GM23338 (cell line): ENCODE data around the gene NINJ2. TPM values are rescaled to one million over a fixed set of nuclear protein-coding genes. Genes with fewer than 3 reads are reported as not detected.

Source experiments
- ATAC-seq: fragments of 200-7000 bp; cut with Tn5 transposase; 3 replicates; pipeline ENCODE4 v1.9.1; 2020
- DNase-seq: peaks from one replicate; pipeline ENCODE4 v3.0.0-alpha.2; 2015; ENCODE audit warnings: low spot score
- H2AFZ ChIP-seq: fragments of 200-600 bp; sonication (generic); 2 replicates; pipeline ENCODE4 v1.8.0; 2016; ENCODE audit warnings: antibody characterized with exemption, mild to moderate bottlenecking, moderate library complexity
- H3F3A ChIP-seq: fragments of 200-600 bp; sonication (generic); replicated peaks from 2 replicates; pipeline ENCODE4 v1.8.0; 2017; ENCODE audit warnings: antibody characterized with exemption, mixed run types, low read depth
- H3K27ac ChIP-seq: fragments of 200-600 bp; sonication (generic); 2 replicates; pipeline ENCODE4 v1.6.1; 2016; ENCODE audit warnings: low read depth
- H3K27me3 ChIP-seq: fragments of 200-600 bp; sonication (generic); 2 replicates; pipeline ENCODE4 v1.8.0; 2016; ENCODE audit warnings: mild to moderate bottlenecking, mixed run types, moderate library complexity; ENCODE audit not compliant: insufficient read depth
- H3K36me3 ChIP-seq: fragments of 200-600 bp; sonication (generic); 2 replicates; pipeline ENCODE4 v1.8.0; 2016; ENCODE audit warnings: mild to moderate bottlenecking; ENCODE audit not compliant: insufficient read depth
- H3K4me1 ChIP-seq: fragments of 200-600 bp; sonication (generic); 2 replicates; pipeline ENCODE4 v1.8.0; 2016; ENCODE audit warnings: mild to moderate bottlenecking, moderate library complexity; ENCODE audit not compliant: insufficient read depth
- H3K4me2 ChIP-seq: fragments of 200-600 bp; sonication (generic); 2 replicates; pipeline ENCODE4 v1.7.1; 2017; ENCODE audit warnings: mixed run types
- H3K4me3 ChIP-seq: fragments of 200-600 bp; sonication (generic); 2 replicates; pipeline ENCODE4 v1.6.1; 2016; ENCODE audit warnings: mixed run types
- H3K79me2 ChIP-seq: fragments of 200-600 bp; sonication (generic); replicated peaks from 2 replicates; pipeline ENCODE4 v1.8.0; 2017; ENCODE audit warnings: mild to moderate bottlenecking; ENCODE audit not compliant: insufficient read depth
- H3K9me2 ChIP-seq: fragments of 200-600 bp; sonication (generic); 2 replicates; pipeline ENCODE4 v1.8.0; 2017; ENCODE audit not compliant: insufficient read depth
- H4K20me1 ChIP-seq: fragments of 200-600 bp; sonication (generic); replicated peaks from 2 replicates; pipeline ENCODE4 v1.8.0; 2017; ENCODE audit warnings: mild to moderate bottlenecking; ENCODE audit not compliant: insufficient read depth
- H3K27ac Mint-ChIP-seq: 2 replicates; pipeline ENCODE4 v1.8.0; 2020; ENCODE audit warnings: inconsistent platforms, mild to moderate bottlenecking, moderate library complexity, mixed read lengths
- H3K27me3 Mint-ChIP-seq: 3 replicates; pipeline ENCODE4 v1.8.0; 2022; ENCODE audit warnings: low read depth, mild to moderate bottlenecking, moderate library complexity, mixed read lengths, inconsistent platforms; ENCODE audit not compliant: insufficient read depth, poor library complexity
- H3K36me3 Mint-ChIP-seq: 3 replicates; pipeline ENCODE4 v1.8.0; 2021; ENCODE audit warnings: low read depth, mild to moderate bottlenecking, inconsistent platforms, moderate library complexity, mixed read lengths
- H3K4me1 Mint-ChIP-seq: 3 replicates; pipeline ENCODE4 v1.8.0; 2020; ENCODE audit warnings: mild to moderate bottlenecking, inconsistent platforms, mixed read lengths
- H3K4me3 Mint-ChIP-seq: 3 replicates; pipeline ENCODE4 v1.8.0; 2021; ENCODE audit warnings: moderate library complexity, mild to moderate bottlenecking, inconsistent platforms, mixed read lengths
- H3K9me3 Mint-ChIP-seq: 3 replicates; pipeline ENCODE4 v1.8.0; 2020; ENCODE audit warnings: moderate library complexity, mild to moderate bottlenecking, inconsistent platforms, mixed read lengths
- CREB1 ChIP-seq: fragments of 250-450 bp; sonication (Bioruptor Pico); IDR thresholded peaks from 2 replicates; pipeline ENCODE4 v1.5.0; 2020; ENCODE audit warnings: low read depth, mild to moderate bottlenecking, moderate library complexity
- EZH2 ChIP-seq: fragments of 200-600 bp; sonication (generic); IDR thresholded peaks from one replicate; pipeline ENCODE4 v1.8.0; 2017; ENCODE audit warnings: antibody characterized with exemption, mild to moderate bottlenecking, low read depth; ENCODE audit not compliant: unreplicated experiment
- EZH2phosphoT487 ChIP-seq: fragments of 200-600 bp; sonication (generic); IDR thresholded peaks from one replicate; pipeline ENCODE4 v1.8.1; 2018; ENCODE audit warnings: antibody characterized with exemption; ENCODE audit not compliant: unreplicated experiment
- JUNB ChIP-seq: IDR thresholded peaks from one replicate; pipeline ENCODE4 v1.6.1; 2016; ENCODE audit warnings: antibody characterized with exemption; ENCODE audit not compliant: unreplicated experiment
- NANOG ChIP-seq: IDR thresholded peaks from 2 replicates; pipeline ENCODE4 v1.6.1; 2016; ENCODE audit warnings: antibody characterized with exemption, borderline replicate concordance
- POLR2AphosphoS5 ChIP-seq: IDR thresholded peaks from 2 replicates; pipeline ENCODE4 v1.6.1; 2016; ENCODE audit warnings: antibody characterized with exemption, low read depth
- STAT1 ChIP-seq: IDR thresholded peaks from one replicate; pipeline ENCODE4 v1.6.1; 2016; ENCODE audit warnings: antibody characterized with exemption; ENCODE audit not compliant: unreplicated experiment
- ZNF114 ChIP-seq: fragments of 250-450 bp; sonication (Bioruptor Pico); IDR thresholded peaks from 2 replicates; pipeline ENCODE4 v1.5.0; 2020; ENCODE audit warnings: mild to moderate bottlenecking, moderate library complexity
- ZNF331 ChIP-seq: fragments of 250-450 bp; sonication (Bioruptor Pico); IDR thresholded peaks from 2 replicates; pipeline ENCODE4 v1.5.0; 2020; ENCODE audit warnings: low read depth, mild to moderate bottlenecking, moderate library complexity
- polyA plus RNA-seq: library from polyadenylated mRNA; unstranded; fragments of >200 nt; fragmentation: Nextera tagmentation; extraction: Ambion mirVana; gene quantifications from 2 replicates; pipeline ENCODE4 v1.2.1, GENCODE V29; 2016
- total RNA-seq: library from RNA; depleted of rRNA; stranded (reverse); fragments of >200 nt; shearing (Covaris generic); gene quantifications from 2 replicates; pipeline ENCODE4 v1.2.3, GENCODE V29; 2014
- TF ChIP-seq, protein P1 (sequence below): fragments of 250-450 bp; sonication (Bioruptor Pico); IDR thresholded peaks from 2 replicates; pipeline ENCODE4 v1.5.0; 2020; ENCODE audit warnings: mild to moderate bottlenecking, moderate library complexity
- TF ChIP-seq, protein P2 (sequence below): IDR thresholded peaks from one replicate; pipeline ENCODE4 v1.6.1; 2018; ENCODE audit warnings: antibody characterized with exemption; ENCODE audit not compliant: unreplicated experiment
- TF ChIP-seq, protein P3 (sequence below), 2 experiments: fragments of 200-600 bp in 1 of 2; sonication (generic) in 1 of 2; conservative IDR thresholded peaks; 2 replicates each; pipeline versions ENCODE4 v1.5.1 to v1.6.1; 2016 to 2017; ENCODE audit warnings: antibody characterized with exemption in 2 of 2, low read depth in 2 of 2, mild to moderate bottlenecking in 2 of 2, moderate library complexity in 1 of 2
- TF ChIP-seq, protein P4 (sequence below): IDR thresholded peaks from 2 replicates; pipeline ENCODE4 v1.6.1; 2016; ENCODE audit warnings: antibody characterized with exemption

The NINJ2 gene
- total and polyA plus RNA-seq, 2 experiments from 2014 or later: 0.94 to 2.6 TPM

DNA sequence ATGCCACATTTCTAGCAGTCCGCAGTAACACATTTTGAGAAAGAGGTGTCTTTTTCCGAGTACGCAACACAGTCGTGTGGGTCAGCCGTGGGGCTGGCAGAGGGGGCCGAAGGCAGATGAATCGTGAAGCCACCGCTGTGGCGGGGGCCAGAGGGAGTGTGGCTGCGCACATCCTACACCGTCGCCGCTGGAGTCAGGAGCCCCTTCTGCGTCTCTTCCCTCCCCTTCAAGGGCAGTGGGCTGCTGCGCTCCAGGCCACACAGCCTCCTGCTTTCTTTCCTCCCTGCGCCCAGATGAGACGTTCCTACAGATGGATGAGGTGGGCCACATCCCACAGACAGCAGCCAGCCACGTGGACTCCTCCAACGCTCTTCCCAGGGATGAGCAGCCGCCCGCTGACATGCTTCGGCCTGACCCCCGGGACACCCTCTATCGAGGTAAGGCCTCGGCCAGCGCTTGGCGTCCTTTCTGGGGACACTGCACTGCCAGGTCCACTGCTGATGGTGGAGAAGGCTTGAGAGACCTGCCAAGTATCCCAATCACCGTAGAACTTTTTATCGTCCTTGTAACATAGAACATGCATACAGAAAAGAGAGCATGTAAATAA is 113.7 kb downstream of the NINJ2 start:
- no peaks in the 10 kb centered on the region for H3F3A ChIP-seq
- H3K36me3 ChIP-seq: no peaks in the 10 kb centered on the region
- Mint-ChIP-seq H3K4me3 (no peak overlapping the region), H3K27me3 (peaks cover 11% of the 10 kb centered on the region), H3K4me1 (peaks cover 3% of the 10 kb centered on the region; the same call in 2 of the 3 replicates), H3K36me3 (peaks cover 3% of the 10 kb centered on the region; the same call in 1 of the 3 replicates), H3K9me3 (no peaks in the 10 kb centered on the region), H3K27ac (no peak overlapping the region)
- TF ChIP-seq ZNF331 (CRISPR knock-in tag): no peak
- no peak for TF ChIP-seq ZNF114 (CRISPR knock-in tag)
- TF ChIP-seq CREB1 (CRISPR knock-in tag): no peak
- no peak for TF ChIP-seq EZH2phosphoT487
- TF ChIP-seq EZH2: no peak
- no peak for TF ChIP-seq STAT1
- TF ChIP-seq, protein P1, sequence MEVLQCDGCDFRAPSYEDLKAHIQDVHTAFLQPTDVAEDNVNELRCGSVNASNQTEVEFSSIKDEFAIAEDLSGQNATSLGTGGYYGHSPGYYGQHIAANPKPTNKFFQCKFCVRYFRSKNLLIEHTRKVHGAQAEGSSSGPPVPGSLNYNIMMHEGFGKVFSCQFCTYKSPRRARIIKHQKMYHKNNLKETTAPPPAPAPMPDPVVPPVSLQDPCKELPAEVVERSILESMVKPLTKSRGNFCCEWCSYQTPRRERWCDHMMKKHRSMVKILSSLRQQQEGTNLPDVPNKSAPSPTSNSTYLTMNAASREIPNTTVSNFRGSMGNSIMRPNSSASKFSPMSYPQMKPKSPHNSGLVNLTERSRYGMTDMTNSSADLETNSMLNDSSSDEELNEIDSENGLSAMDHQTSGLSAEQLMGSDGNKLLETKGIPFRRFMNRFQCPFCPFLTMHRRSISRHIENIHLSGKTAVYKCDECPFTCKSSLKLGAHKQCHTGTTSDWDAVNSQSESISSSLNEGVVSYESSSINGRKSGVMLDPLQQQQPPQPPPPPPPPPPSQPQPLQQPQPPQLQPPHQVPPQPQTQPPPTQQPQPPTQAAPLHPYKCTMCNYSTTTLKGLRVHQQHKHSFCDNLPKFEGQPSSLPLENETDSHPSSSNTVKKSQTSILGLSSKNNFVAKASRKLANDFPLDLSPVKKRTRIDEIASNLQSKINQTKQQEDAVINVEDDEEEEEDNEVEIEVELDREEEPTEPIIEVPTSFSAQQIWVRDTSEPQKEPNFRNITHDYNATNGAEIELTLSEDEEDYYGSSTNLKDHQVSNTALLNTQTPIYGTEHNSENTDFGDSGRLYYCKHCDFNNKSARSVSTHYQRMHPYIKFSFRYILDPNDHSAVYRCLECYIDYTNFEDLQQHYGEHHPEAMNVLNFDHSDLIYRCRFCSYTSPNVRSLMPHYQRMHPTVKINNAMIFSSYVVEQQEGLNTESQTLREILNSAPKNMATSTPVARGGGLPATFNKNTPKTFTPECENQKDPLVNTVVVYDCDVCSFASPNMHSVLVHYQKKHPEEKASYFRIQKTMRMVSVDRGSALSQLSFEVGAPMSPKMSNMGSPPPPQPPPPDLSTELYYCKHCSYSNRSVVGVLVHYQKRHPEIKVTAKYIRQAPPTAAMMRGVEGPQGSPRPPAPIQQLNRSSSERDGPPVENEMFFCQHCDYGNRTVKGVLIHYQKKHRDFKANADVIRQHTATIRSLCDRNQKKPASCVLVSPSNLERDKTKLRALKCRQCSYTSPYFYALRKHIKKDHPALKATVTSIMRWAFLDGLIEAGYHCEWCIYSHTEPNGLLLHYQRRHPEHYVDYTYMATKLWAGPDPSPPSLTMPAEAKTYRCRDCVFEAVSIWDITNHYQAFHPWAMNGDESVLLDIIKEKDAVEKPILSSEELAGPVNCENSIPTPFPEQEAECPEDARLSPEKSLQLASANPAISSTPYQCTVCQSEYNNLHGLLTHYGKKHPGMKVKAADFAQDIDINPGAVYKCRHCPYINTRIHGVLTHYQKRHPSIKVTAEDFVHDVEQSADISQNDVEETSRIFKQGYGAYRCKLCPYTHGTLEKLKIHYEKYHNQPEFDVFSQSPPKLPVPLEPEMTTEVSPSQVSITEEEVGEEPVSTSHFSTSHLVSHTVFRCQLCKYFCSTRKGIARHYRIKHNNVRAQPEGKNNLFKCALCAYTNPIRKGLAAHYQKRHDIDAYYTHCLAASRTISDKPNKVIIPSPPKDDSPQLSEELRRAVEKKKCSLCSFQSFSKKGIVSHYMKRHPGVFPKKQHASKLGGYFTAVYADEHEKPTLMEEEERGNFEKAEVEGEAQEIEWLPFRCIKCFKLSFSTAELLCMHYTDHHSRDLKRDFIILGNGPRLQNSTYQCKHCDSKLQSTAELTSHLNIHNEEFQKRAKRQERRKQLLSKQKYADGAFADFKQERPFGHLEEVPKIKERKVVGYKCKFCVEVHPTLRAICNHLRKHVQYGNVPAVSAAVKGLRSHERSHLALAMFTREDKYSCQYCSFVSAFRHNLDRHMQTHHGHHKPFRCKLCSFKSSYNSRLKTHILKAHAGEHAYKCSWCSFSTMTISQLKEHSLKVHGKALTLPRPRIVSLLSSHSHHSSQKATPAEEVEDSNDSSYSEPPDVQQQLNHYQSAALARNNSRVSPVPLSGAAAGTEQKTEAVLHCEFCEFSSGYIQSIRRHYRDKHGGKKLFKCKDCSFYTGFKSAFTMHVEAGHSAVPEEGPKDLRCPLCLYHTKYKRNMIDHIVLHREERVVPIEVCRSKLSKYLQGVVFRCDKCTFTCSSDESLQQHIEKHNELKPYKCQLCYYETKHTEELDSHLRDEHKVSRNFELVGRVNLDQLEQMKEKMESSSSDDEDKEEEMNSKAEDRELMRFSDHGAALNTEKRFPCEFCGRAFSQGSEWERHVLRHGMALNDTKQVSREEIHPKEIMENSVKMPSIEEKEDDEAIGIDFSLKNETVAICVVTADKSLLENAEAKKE (CRISPR knock-in tag): no peak
- TF ChIP-seq, protein P2, sequence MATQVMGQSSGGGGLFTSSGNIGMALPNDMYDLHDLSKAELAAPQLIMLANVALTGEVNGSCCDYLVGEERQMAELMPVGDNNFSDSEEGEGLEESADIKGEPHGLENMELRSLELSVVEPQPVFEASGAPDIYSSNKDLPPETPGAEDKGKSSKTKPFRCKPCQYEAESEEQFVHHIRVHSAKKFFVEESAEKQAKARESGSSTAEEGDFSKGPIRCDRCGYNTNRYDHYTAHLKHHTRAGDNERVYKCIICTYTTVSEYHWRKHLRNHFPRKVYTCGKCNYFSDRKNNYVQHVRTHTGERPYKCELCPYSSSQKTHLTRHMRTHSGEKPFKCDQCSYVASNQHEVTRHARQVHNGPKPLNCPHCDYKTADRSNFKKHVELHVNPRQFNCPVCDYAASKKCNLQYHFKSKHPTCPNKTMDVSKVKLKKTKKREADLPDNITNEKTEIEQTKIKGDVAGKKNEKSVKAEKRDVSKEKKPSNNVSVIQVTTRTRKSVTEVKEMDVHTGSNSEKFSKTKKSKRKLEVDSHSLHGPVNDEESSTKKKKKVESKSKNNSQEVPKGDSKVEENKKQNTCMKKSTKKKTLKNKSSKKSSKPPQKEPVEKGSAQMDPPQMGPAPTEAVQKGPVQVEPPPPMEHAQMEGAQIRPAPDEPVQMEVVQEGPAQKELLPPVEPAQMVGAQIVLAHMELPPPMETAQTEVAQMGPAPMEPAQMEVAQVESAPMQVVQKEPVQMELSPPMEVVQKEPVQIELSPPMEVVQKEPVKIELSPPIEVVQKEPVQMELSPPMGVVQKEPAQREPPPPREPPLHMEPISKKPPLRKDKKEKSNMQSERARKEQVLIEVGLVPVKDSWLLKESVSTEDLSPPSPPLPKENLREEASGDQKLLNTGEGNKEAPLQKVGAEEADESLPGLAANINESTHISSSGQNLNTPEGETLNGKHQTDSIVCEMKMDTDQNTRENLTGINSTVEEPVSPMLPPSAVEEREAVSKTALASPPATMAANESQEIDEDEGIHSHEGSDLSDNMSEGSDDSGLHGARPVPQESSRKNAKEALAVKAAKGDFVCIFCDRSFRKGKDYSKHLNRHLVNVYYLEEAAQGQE: no peak
- no peak for TF ChIP-seq JUNB
- TF ChIP-seq, protein P3, sequence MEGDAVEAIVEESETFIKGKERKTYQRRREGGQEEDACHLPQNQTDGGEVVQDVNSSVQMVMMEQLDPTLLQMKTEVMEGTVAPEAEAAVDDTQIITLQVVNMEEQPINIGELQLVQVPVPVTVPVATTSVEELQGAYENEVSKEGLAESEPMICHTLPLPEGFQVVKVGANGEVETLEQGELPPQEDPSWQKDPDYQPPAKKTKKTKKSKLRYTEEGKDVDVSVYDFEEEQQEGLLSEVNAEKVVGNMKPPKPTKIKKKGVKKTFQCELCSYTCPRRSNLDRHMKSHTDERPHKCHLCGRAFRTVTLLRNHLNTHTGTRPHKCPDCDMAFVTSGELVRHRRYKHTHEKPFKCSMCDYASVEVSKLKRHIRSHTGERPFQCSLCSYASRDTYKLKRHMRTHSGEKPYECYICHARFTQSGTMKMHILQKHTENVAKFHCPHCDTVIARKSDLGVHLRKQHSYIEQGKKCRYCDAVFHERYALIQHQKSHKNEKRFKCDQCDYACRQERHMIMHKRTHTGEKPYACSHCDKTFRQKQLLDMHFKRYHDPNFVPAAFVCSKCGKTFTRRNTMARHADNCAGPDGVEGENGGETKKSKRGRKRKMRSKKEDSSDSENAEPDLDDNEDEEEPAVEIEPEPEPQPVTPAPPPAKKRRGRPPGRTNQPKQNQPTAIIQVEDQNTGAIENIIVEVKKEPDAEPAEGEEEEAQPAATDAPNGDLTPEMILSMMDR (conservative IDR thresholded peaks at IDR 0.05; ENCODE audit: low read depth in 2 of 2): no peak
- TF ChIP-seq POLR2AphosphoS5: no peak
- no peak for TF ChIP-seq NANOG
- TF ChIP-seq, protein P4, sequence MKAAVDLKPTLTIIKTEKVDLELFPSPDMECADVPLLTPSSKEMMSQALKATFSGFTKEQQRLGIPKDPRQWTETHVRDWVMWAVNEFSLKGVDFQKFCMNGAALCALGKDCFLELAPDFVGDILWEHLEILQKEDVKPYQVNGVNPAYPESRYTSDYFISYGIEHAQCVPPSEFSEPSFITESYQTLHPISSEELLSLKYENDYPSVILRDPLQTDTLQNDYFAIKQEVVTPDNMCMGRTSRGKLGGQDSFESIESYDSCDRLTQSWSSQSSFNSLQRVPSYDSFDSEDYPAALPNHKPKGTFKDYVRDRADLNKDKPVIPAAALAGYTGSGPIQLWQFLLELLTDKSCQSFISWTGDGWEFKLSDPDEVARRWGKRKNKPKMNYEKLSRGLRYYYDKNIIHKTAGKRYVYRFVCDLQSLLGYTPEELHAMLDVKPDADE: no peak
- H3K9me2 ChIP-seq: no peaks in the 10 kb centered on the region
- H2AFZ ChIP-seq: no peak overlapping the region
- H3K79me2 ChIP-seq: no peaks in the 10 kb centered on the region
- peaks cover 7% of the 10 kb centered on the region for H3K27me3 ChIP-seq
- no peak overlapping the region for H3K4me2 ChIP-seq
- H3K4me1 ChIP-seq: no peaks in the 10 kb centered on the region
- H4K20me1 ChIP-seq: no peaks in the 10 kb centered on the region
- H3K4me3 ChIP-seq: no peak overlapping the region
- no peak for ATAC-seq
- DNase-seq: no peak
- H3K27ac ChIP-seq: no peak overlapping the region
